GM18517 (cell line): ENCODE results near the gene SPATA2L.

ENCODE experiments used
- ATAC-seq: cut with Tn5 transposase; IDR thresholded peaks from one replicate; pipeline ENCODE4 v1.9.1; 2021; ENCODE audit warnings: mild to moderate bottlenecking, moderate library complexity; ENCODE audit not compliant: unreplicated experiment

Gene SPATA2L

GRCh38 chr16:89658221-89658879, 43.2 kb downstream of the SPATA2L start:
- no peak for ATAC-seq

- ATAC-seq: peak; percentile 90
Measured at GRCh38 chr16:89657442-89658220, 43.9 kb downstream of the SPATA2L start, which contains the start of the genes CHMP1A and SPATA33. Gene CHMP1A (minus strand): TSS chr16:89657708. CDS start chr16:89657588, 120 bp downstream. Gene SPATA33 (plus strand): TSS chr16:89657836. CDS start chr16:89657912, 76 bp downstream.

GRCh38 chr16:89656435-89657121, 44.9 kb downstream of the SPATA2L start:
- ATAC-seq: no peak

DNA sequence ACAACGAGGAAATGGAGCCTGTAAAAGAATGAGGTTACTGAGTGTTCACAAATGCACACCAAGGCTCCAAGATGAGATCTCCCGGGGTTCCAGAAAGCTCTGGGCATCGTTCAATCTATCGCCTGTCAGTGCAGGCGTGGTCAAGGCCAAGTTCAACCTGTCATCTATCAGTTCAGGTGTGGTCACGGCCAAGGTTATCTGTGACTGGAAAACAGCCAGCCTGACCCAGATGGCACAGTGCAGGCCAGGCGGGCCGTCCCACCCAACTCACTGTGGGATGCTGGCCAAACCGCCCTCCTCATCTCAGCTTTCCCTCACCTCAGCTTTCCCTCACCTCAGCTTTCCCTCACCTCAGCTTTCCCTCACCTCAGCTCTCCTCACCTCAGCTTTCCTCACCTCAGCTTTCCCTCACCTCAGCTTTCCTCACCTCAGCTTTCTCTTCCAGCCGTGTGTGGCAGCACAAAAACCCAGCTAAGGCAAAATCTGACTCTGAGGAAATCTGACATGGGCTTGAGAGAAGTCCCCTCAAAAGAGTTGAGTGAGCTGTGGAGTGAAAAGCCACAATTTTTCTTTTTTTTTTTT, 46.4 kb downstream of the SPATA2L start:
- ATAC-seq: no peak

DNA sequence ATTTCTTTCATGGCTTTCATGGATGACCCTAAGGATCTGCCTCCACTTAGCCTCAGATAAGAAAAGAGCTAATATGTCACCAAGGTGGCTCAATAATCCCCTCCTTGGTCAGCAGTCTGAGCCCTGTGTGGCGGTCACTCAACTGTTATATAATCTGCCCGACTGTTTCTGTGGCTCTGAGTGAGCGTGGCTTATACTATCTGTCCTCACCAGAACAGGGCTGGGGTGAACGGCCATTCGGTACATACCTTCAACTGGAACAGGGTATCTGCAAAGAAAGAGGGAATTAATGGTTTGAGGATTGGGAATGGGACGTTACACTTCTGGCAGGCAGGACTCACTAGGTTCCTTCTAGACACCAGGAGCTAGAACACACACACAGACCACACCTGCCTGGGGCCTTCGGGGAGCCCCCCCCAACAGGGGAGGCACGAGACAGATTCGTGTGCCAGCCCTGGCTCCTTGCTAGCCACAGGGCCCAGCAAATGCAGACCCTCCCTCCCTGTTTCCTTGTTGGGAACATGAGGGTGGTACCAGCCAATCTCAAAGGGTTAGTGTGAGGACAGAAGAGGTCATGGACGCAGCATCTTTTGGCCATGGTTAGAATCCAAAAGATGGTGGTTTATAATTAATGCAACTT, 47.7 kb downstream of the SPATA2L start:
- no peak for ATAC-seq

DNA sequence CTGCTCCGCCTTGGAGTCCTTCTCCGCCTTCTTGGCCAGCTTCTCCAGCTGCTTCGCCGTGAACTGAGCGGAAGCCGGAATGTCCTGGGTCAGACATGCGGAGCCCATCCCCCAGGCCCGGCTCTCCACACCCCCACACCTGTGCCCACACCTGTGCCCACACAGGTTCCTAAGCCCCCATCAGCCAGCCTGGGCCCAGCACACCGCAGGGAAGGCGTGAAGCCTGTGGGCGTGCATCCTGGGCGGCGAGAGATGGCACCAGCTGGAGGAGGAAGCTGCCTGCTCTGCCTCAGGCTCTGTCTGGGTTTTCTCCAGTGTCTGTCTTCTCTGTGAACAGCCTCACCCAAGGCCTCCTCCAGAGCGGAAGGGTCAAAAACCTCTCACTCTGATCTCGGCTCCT, 49.9 kb downstream of the SPATA2L start:
- no peak for ATAC-seq

- no peak for ATAC-seq
Measured at GRCh38 chr16:89646906-89647305, 54.6 kb downstream of the SPATA2L start.
